HL-60 (cell line): ENCODE measurements around the gene TPM1.

Source experiments
- CTCF ChIP-seq: IDR thresholded peaks from one replicate; pipeline ENCODE4 v1.5.1; 2011; ENCODE audit warnings: low read length, control low read depth, inconsistent platforms; ENCODE audit not compliant: insufficient read depth
- GABPA ChIP-seq: IDR thresholded peaks from 2 replicates; pipeline ENCODE4 v1.6.1; 2012; ENCODE audit warnings: low read depth
- POLR2AphosphoS5 ChIP-seq: IDR thresholded peaks from 2 replicates; pipeline ENCODE4 v1.6.1; 2012; ENCODE audit warnings: low read depth
- REST ChIP-seq: IDR thresholded peaks from 2 replicates; pipeline ENCODE4 v1.6.1; 2012; ENCODE audit warnings: low read depth; ENCODE audit not compliant: insufficient replicate concordance
- SPI1 ChIP-seq: IDR thresholded peaks from 2 replicates; pipeline ENCODE4 v1.6.1; 2012; ENCODE audit warnings: low read depth, mild to moderate bottlenecking, borderline replicate concordance

- TF ChIP-seq CTCF (no peak), POLR2AphosphoS5 (no peak), REST (no peak), GABPA (no peak), SPI1 (no peak)
Measured at GRCh38 chr15:63109498-63109897, 67.0 kb downstream of the TPM1 start.
